ENCODE data around the gene CADPS. TPM values are rescaled to one million over a fixed set of nuclear protein-coding genes. Genes with fewer than 3 reads are reported as not detected.

CADPS gene
- total and polyA plus RNA-seq, 2 of the 4 experiments (the other 2 are of a cell fraction): not detected

DNA sequence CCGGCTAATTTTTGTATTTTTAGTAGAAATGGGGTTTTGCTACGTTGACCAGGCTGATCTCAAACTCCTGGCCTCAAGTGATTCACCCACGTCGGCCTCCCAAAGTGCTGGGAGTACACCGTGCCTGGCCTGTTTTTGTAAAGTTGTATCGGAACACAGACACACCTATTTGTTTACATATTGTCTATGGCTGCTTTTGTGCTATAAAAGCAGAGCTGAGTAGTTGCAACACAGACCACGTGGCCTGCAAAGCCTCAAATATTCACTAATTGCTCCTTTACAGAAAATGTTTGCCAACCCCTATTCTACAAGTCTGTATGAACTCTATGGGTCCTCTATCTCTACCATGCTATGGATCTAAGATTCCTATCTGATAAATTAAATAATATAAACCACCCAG lies 175.5 kb downstream of the CADPS start:
- no peak for DNase-seq
- Histone ChIP-seq H2BK15ac (ENCODE audit: low read depth, low read length) (no peak overlapping the region), H3K4me1 (ENCODE audit: control insufficient read depth, insufficient read depth, low read length) (no peaks in the 10 kb centered on the region), H3K27ac (ENCODE audit: insufficient read depth, low read length) (no peak overlapping the region), H3K9ac (ENCODE audit: low read depth, low read length) (no peak overlapping the region), H3K9me3 (ENCODE audit: control insufficient read depth, insufficient read depth, low read length) (no peaks in the 10 kb centered on the region), H2BK5ac (ENCODE audit: low read depth, low read length, poor library complexity, severe bottlenecking) (no peak overlapping the region), H3K14ac (replicated peaks; ENCODE audit: low read depth, low read length) (no peak overlapping the region), H3K23ac (ENCODE audit: low read depth, low read length) (no peak overlapping the region), H4K5ac (ENCODE audit: low read depth, low read length) (no peak overlapping the region), H3K79me1 (ENCODE audit: low read depth in 1 of 2, low read length in 2 of 2) (no peaks in the 10 kb centered on the region), H2AK5ac (ENCODE audit: low read depth, low read length) (no peak overlapping the region), H3K27me3 (ENCODE audit: control insufficient read depth, insufficient read depth, low read length) (no peaks in the 10 kb centered on the region), H2BK20ac (ENCODE audit: low read depth, low read length) (no peak overlapping the region), H3K4me2 (ENCODE audit: low read depth, low read length) (no peak overlapping the region), H3K4me3 (ENCODE audit: insufficient read depth, low read depth, low read length) (no peak overlapping the region), H2AK9ac (replicated peaks; ENCODE audit: low read depth, low read length, poor library complexity) (no peak overlapping the region), H3K4ac (ENCODE audit: low read depth, low read length) (no peak overlapping the region), H2BK120ac (ENCODE audit: low read depth, low read length) (no peak overlapping the region), H3K9me1 (ENCODE audit: insufficient read depth, low read length) (no peaks in the 10 kb centered on the region), H3K36me3 (ENCODE audit: control insufficient read depth, insufficient read depth, low read length) (no peaks in the 10 kb centered on the region), H2AFZ (replicated peaks; ENCODE audit: low read length, poor library complexity) (no peak overlapping the region), H4K20me1 (ENCODE audit: insufficient read depth, low read length) (no peaks in the 10 kb centered on the region), H4K91ac (ENCODE audit: insufficient read depth, low read depth, low read length) (no peak overlapping the region), H3K56ac (ENCODE audit: extremely low read depth, insufficient read depth, low read length) (no peak overlapping the region), H4K8ac (ENCODE audit: low read depth in 2 of 2, low read length in 2 of 2) (no peak overlapping the region), H3K18ac (ENCODE audit: low read depth, low read length) (no peak overlapping the region)
- 80% methylated on average over 1 of the region's 7 CpGs; no CpG with 5 or more reads in 1 of the 2 experiments for WGBS, 2 experiments (ENCODE audit: extremely low coverage in 2 of 2, insufficient read length in 1 of 2)
- dilution Hi-C loops (cut with HindIII; ENCODE audit: low sequenced_read_pairs, unreplicated experiment) (no loop called here), intact Hi-C loops (cut with micrococcal nuclease) (no loop called here), in situ Hi-C loops (cut with MboI; ENCODE audit: low sequenced_read_pairs) (no loop called here)
- ChIA-PET POLR2A (ENCODE audit: unreplicated experiment) (no interaction called here), CTCF (no interaction called here)
- no peak for ATAC-seq (ENCODE audit: low read depth)
- TF ChIP-seq RAD21 (IDR thresholded peaks at IDR 0.05; ENCODE audit: low read length) (no peak), MXI1 (IDR thresholded peaks at IDR 0.05; ENCODE audit: borderline replicate concordance, low read depth, low read length) (no peak), POLR2A (IDR thresholded peaks at IDR 0.05; ENCODE audit: low read depth, low read length) (no peak), CHD1 (IDR thresholded peaks at IDR 0.05; ENCODE audit: low read depth, low read length) (no peak), NFE2L2 (IDR thresholded peaks at IDR 0.05; ENCODE audit: low read depth, low read length) (no peak), BHLHE40 (IDR thresholded peaks at IDR 0.05; ENCODE audit: low read depth, low read length) (no peak), FOS (IDR thresholded peaks at IDR 0.05; ENCODE audit: low read depth, low read length) (no peak), MAFK (IDR thresholded peaks at IDR 0.05; ENCODE audit: low read depth, low read length) (no peak)
- TF ChIP-seq, protein P1, sequence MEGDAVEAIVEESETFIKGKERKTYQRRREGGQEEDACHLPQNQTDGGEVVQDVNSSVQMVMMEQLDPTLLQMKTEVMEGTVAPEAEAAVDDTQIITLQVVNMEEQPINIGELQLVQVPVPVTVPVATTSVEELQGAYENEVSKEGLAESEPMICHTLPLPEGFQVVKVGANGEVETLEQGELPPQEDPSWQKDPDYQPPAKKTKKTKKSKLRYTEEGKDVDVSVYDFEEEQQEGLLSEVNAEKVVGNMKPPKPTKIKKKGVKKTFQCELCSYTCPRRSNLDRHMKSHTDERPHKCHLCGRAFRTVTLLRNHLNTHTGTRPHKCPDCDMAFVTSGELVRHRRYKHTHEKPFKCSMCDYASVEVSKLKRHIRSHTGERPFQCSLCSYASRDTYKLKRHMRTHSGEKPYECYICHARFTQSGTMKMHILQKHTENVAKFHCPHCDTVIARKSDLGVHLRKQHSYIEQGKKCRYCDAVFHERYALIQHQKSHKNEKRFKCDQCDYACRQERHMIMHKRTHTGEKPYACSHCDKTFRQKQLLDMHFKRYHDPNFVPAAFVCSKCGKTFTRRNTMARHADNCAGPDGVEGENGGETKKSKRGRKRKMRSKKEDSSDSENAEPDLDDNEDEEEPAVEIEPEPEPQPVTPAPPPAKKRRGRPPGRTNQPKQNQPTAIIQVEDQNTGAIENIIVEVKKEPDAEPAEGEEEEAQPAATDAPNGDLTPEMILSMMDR (conservative IDR thresholded peaks at IDR 0.05; ENCODE audit: low read depth, low read length): no peak
- TF ChIP-seq, protein P2, sequence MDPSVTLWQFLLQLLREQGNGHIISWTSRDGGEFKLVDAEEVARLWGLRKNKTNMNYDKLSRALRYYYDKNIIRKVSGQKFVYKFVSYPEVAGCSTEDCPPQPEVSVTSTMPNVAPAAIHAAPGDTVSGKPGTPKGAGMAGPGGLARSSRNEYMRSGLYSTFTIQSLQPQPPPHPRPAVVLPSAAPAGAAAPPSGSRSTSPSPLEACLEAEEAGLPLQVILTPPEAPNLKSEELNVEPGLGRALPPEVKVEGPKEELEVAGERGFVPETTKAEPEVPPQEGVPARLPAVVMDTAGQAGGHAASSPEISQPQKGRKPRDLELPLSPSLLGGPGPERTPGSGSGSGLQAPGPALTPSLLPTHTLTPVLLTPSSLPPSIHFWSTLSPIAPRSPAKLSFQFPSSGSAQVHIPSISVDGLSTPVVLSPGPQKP (IDR thresholded peaks at IDR 0.05; ENCODE audit: borderline replicate concordance, low read depth, low read length): no peak
- TF ChIP-seq, protein P3, sequence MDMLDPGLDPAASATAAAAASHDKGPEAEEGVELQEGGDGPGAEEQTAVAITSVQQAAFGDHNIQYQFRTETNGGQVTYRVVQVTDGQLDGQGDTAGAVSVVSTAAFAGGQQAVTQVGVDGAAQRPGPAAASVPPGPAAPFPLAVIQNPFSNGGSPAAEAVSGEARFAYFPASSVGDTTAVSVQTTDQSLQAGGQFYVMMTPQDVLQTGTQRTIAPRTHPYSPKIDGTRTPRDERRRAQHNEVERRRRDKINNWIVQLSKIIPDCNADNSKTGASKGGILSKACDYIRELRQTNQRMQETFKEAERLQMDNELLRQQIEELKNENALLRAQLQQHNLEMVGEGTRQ (IDR thresholded peaks at IDR 0.05; ENCODE audit: low read depth, low read length): no peak
- BruUV-seq (replicated peaks): no TSS peak
